A673 (cell line): ENCODE data around the gene ARHGAP26. TPM values are rescaled to one million over a fixed set of nuclear protein-coding genes. Genes with fewer than 3 reads are reported as not detected.
"Not testable (repeated sequence)": the region's sequence is repeated elsewhere in the genome, so short reads cannot be mapped to it uniquely, and the experiment has no call there.

ENCODE experiments used
- BruUV-seq: library from RNA; stranded (reverse); fragments of 400-500 nt; replicated peaks from 2 replicates; lab custom pipeline; 2021; lab: Mats Ljungman, UMichigan
- CTCF ChIA-PET: fragments of 300-600 bp; sonication (Branson Sonifier 250); formaldehyde crosslinking; loops from one replicate; lab custom pipeline; 2022; ENCODE audit warnings: antibody characterized with exemption; lab: Charles Lee
- POLR2A ChIA-PET: fragments of 300-600 bp; sonication (Branson Sonifier 250); formaldehyde crosslinking; loops from one replicate; lab custom pipeline; 2022; ENCODE audit warnings: antibody characterized with exemption; ENCODE audit not compliant: low non-redundant PET; lab: Charles Lee
- DNase-seq: peaks from one replicate; pipeline ENCODE4 v3.0.0-alpha.2; 2015; ENCODE audit warnings: low spot score
- H3K27ac ChIP-seq: fragments of 200-600 bp; sonication (generic); 2 replicates; pipeline ENCODE4 v1.5.1; 2016; ENCODE audit warnings: mixed run types, low read depth, mild to moderate bottlenecking, mixed read lengths, antibody characterized with exemption, low read length; ENCODE audit not compliant: poor library complexity, severe bottlenecking
- H3K27me3 ChIP-seq: fragments of 200-600 bp; sonication (generic); replicated peaks from 2 replicates; pipeline ENCODE4 v1.6.1; 2017; ENCODE audit warnings: mixed run types, low read depth, mild to moderate bottlenecking, mixed read lengths, antibody characterized with exemption, low read length; ENCODE audit not compliant: insufficient read depth, poor library complexity
- H3K36me3 ChIP-seq: fragments of 200-600 bp; sonication (generic); 2 replicates; pipeline ENCODE4 v1.6.1; 2016; ENCODE audit warnings: mixed run types, mild to moderate bottlenecking, mixed read lengths, antibody characterized with exemption, low read length; ENCODE audit not compliant: insufficient read depth, poor library complexity, severe bottlenecking
- H3K4me1 ChIP-seq: fragments of 200-600 bp; sonication (generic); 2 replicates; pipeline ENCODE4 v1.6.1; 2017; ENCODE audit warnings: mixed run types, mild to moderate bottlenecking, mixed read lengths, antibody characterized with exemption, low read length; ENCODE audit not compliant: insufficient read depth, poor library complexity, severe bottlenecking
- H3K4me3 ChIP-seq: fragments of 200-600 bp; sonication (generic); 2 replicates; pipeline ENCODE4 v1.5.1; 2016; ENCODE audit warnings: low read depth, mixed run types, mild to moderate bottlenecking, mixed read lengths, low read length; ENCODE audit not compliant: poor library complexity, severe bottlenecking
- H3K9me3 ChIP-seq: fragments of 200-600 bp; sonication (generic); 2 replicates; pipeline ENCODE4 v1.6.1; 2016; ENCODE audit warnings: mixed run types, low read depth, mild to moderate bottlenecking, mixed read lengths, antibody characterized with exemption, low read length; ENCODE audit not compliant: poor library complexity, severe bottlenecking
- CTCF ChIP-seq: fragments of 300-800, 200-600 bp; sonication (generic); conservative IDR thresholded peaks from 2 replicates; pipeline ENCODE4 v1.5.1; 2017; ENCODE audit warnings: low read depth, mild to moderate bottlenecking, antibody characterized with exemption, low read length, moderate library complexity, mixed read lengths
- EZH2 ChIP-seq: fragments of 200-600 bp; sonication (generic); IDR thresholded peaks from 2 replicates; pipeline ENCODE4 v1.6.1; 2017; ENCODE audit warnings: borderline replicate concordance, low read depth, mild to moderate bottlenecking, mixed read lengths, antibody characterized with exemption, low read length; ENCODE audit not compliant: poor library complexity, severe bottlenecking
- intact Hi-C: fragments of 100-400 bp; cut with micrococcal nuclease; formaldehyde crosslinking; loops from one replicate; pipeline ENCODE4 v1.10.0; 2022; ENCODE audit not compliant: unreplicated experiment
- total RNA-seq: library from RNA; stranded (reverse); gene quantifications from 2 replicates; pipeline ENCODE4 v1.2.3, GENCODE V29; 2021

ARHGAP26 gene
- total RNA-seq, 1 experiment from 2014 or later, result 25.5 TPM

- no TSS peak for BruUV-seq
- Histone ChIP-seq H3K4me1 (peaks cover 18% of the 10 kb centered on the region), H3K9me3 (no peaks in the 10 kb centered on the region), H3K27me3 (no peaks in the 10 kb centered on the region), H3K4me3 (no peak overlapping the region), H3K36me3 (no peaks in the 10 kb centered on the region), H3K27ac (no peak overlapping the region)
- POLR2A ChIA-PET, result interaction anchor here (0.6 kb wide), 1 partner anchor 362 kb away, joined by 3 read pairs; no protein-coding TSS in a partner anchor
- intact Hi-C loops, result loop anchor here (5.0 to 10.0 kb wide), 3 partner anchors 293 to 1040 kb away; partner anchors contain the start of gene NR3C1
- TF ChIP-seq CTCF (peak; percentile 56), EZH2 (no peak)
- CTCF ChIA-PET, result no interaction called here
- DNase-seq, result peak; percentile 42
Measured at GRCh38 chr5:142924135-142924883, 154.1 kb downstream of the ARHGAP26 start.

GRCh38 chr5:142925795-142926194, 155.6 kb downstream of the ARHGAP26 start:
- CTCF ChIA-PET, result no interaction called here
- Histone ChIP-seq H3K9me3 (no peaks in the 10 kb centered on the region), H3K4me1 (peaks cover 14% of the 10 kb centered on the region), H3K36me3 (no peaks in the 10 kb centered on the region), H3K4me3 (no peak overlapping the region), H3K27ac (no peak overlapping the region), H3K27me3 (no peaks in the 10 kb centered on the region)
- POLR2A ChIA-PET, result interaction anchor here (0.8 kb wide), 1 partner anchor 202 kb away, joined by 3 read pairs; no protein-coding TSS in a partner anchor
- intact Hi-C loops, result loop anchor here (10.0 kb wide), 1 partner anchor 1039 kb away; no protein-coding TSS in a partner anchor
- TF ChIP-seq EZH2 (no peak), CTCF (no peak)
- no TSS peak for BruUV-seq
- peak; percentile 49 for DNase-seq

GRCh38 chr5:142926549-142926948, 156.4 kb downstream of the ARHGAP26 start:
- Histone ChIP-seq H3K4me3 (no peak overlapping the region), H3K27me3 (no peaks in the 10 kb centered on the region), H3K36me3 (no peaks in the 10 kb centered on the region), H3K9me3 (no peaks in the 10 kb centered on the region), H3K4me1 (peaks cover 14% of the 10 kb centered on the region), H3K27ac (no peak overlapping the region)
- intact Hi-C loops, result loop anchor here (10.0 kb wide), 1 partner anchor 1038 kb away; no protein-coding TSS in a partner anchor
- no peak for DNase-seq
- TF ChIP-seq EZH2 (no peak), CTCF (no peak)
- no TSS peak for BruUV-seq
- CTCF ChIA-PET, result no interaction called here
- POLR2A ChIA-PET, result interaction anchor here (0.8 kb wide), 1 partner anchor 203 kb away, joined by 3 read pairs; no protein-coding TSS in a partner anchor

GRCh38 chr5:142928999-142929398, 158.8 kb downstream of the ARHGAP26 start:
- H3K4me3 ChIP-seq, POLR2A ChIA-PET, CTCF ChIA-PET, H3K9me3 ChIP-seq, H3K36me3 ChIP-seq, BruUV-seq, DNase-seq, H3K27me3 ChIP-seq, H3K27ac ChIP-seq: not testable (repeated sequence)
- peaks cover 16% of the 10 kb centered on the region for H3K4me1 ChIP-seq
- intact Hi-C loops, result loop anchor here (10.0 kb wide), 1 partner anchor 1036 kb away; no protein-coding TSS in a partner anchor
